ENCODE measurements around the gene TRPM2. TPM values are rescaled to one million over a fixed set of nuclear protein-coding genes. Genes with fewer than 3 reads are reported as not detected.

Gene TRPM2
- total RNA-seq, 1 experiment from 2014 or later, result not detected

DNA sequence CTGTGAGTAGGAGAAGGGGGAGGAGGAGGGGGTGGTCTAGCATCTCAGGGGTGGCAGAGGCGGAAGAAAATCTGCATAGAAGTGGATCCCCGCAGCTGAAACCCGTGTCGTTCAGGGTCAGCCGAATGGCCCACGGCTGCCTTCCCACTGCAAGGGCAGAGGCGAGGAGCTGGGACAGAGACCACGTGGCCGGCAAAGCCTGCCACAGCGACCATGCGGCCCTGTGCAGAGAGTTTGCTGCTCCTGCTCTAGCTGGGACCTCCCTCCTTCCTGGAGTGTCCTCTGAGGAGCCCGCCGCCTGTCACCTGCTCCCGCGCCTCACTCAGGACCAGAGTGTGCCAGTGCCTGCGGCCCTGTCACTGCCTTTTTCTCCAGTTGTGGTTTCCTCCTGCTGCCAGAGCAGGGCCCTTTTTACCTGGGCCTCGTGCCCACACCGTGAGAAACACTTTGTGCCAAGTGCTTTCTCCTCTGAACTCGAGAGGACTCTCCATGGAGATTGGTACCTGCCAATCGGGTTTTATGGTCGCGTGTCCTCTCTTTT is 5.4 kb upstream of the TRPM2 start:
- no peaks in the 10 kb centered on the region for H4K20me1 ChIP-seq (ENCODE audit: insufficient read depth)
- H3K4me1 ChIP-seq (replicated peaks; ENCODE audit: insufficient read depth), result no peaks in the 10 kb centered on the region
- H3K9me3 ChIP-seq (ENCODE audit: insufficient read depth, low read depth), result no peaks in the 10 kb centered on the region
- no peak overlapping the region for H3K4me3 ChIP-seq
- no peaks in the 10 kb centered on the region for H3F3A ChIP-seq (ENCODE audit: insufficient read depth, low read depth)
- H3K36me3 ChIP-seq (ENCODE audit: low read depth), result no peaks in the 10 kb centered on the region
- no peaks in the 10 kb centered on the region for H3K9me2 ChIP-seq (ENCODE audit: insufficient read depth)
- H3K4me2 ChIP-seq, result no peak overlapping the region
- BruUV-seq (replicated peaks), result no TSS peak
- ChIA-PET CTCF (no interaction called here), POLR2A (ENCODE audit: unreplicated experiment) (no interaction called here)
- TF ChIP-seq, protein P1, sequence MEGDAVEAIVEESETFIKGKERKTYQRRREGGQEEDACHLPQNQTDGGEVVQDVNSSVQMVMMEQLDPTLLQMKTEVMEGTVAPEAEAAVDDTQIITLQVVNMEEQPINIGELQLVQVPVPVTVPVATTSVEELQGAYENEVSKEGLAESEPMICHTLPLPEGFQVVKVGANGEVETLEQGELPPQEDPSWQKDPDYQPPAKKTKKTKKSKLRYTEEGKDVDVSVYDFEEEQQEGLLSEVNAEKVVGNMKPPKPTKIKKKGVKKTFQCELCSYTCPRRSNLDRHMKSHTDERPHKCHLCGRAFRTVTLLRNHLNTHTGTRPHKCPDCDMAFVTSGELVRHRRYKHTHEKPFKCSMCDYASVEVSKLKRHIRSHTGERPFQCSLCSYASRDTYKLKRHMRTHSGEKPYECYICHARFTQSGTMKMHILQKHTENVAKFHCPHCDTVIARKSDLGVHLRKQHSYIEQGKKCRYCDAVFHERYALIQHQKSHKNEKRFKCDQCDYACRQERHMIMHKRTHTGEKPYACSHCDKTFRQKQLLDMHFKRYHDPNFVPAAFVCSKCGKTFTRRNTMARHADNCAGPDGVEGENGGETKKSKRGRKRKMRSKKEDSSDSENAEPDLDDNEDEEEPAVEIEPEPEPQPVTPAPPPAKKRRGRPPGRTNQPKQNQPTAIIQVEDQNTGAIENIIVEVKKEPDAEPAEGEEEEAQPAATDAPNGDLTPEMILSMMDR (conservative IDR thresholded peaks at IDR 0.05), result no peak
- TF ChIP-seq EZH2 (IDR thresholded peaks at IDR 0.05; ENCODE audit: low read depth), result no peak
- intact Hi-C loops (cut with micrococcal nuclease; ENCODE audit: unreplicated experiment), result no loop called here
- H3K27me3 ChIP-seq (ENCODE audit: insufficient read depth, low read depth), result peaks cover 13% of the 10 kb centered on the region
- H3K27ac ChIP-seq, result no peak overlapping the region
- H3K79me2 ChIP-seq (ENCODE audit: low read depth), result no peaks in the 10 kb centered on the region
- no peak for DNase-seq
- no peak overlapping the region for H2AFZ ChIP-seq

DNA sequence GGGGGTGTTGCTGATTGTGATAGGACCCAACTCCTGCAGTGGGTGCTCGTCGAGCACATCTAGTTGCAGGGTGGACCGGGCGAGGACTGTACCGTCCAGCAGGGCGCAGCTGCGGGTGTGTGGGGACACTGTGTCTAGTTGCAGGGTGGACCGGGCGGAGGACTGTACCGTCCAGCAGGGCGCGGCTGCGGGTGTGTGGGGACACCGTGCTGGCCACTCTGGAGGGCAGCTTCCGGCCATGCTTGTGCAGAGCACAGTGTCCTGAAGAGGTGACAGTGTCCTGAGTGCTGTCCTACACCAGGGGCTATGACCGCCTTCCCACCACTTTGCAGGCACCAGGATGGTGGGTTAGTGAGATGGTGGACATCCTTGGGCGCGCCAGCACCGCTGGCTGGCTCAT is 4.6 kb upstream of the TRPM2 start:
- BruUV-seq (replicated peaks), result no TSS peak
- Histone ChIP-seq H4K20me1 (ENCODE audit: insufficient read depth) (no peaks in the 10 kb centered on the region), H3K36me3 (ENCODE audit: low read depth) (no peaks in the 10 kb centered on the region), H3F3A (ENCODE audit: insufficient read depth, low read depth) (no peaks in the 10 kb centered on the region), H3K27me3 (ENCODE audit: insufficient read depth, low read depth) (peaks cover 13% of the 10 kb centered on the region), H3K4me3 (no peak overlapping the region), H3K27ac (no peak overlapping the region), H3K9me2 (ENCODE audit: insufficient read depth) (no peaks in the 10 kb centered on the region), H3K79me2 (ENCODE audit: low read depth) (no peaks in the 10 kb centered on the region), H3K9me3 (ENCODE audit: insufficient read depth, low read depth) (no peaks in the 10 kb centered on the region), H3K4me1 (replicated peaks; ENCODE audit: insufficient read depth) (no peaks in the 10 kb centered on the region), H2AFZ (no peak overlapping the region), H3K4me2 (no peak overlapping the region)
- intact Hi-C loops (cut with micrococcal nuclease; ENCODE audit: unreplicated experiment), result no loop called here
- TF ChIP-seq, protein P1 (conservative IDR thresholded peaks at IDR 0.05), result no peak
- TF ChIP-seq EZH2 (IDR thresholded peaks at IDR 0.05; ENCODE audit: low read depth), result no peak
- POLR2A ChIA-PET (ENCODE audit: unreplicated experiment), result no interaction called here
- CTCF ChIA-PET, result no interaction called here
- DNase-seq, result no peak

DNA sequence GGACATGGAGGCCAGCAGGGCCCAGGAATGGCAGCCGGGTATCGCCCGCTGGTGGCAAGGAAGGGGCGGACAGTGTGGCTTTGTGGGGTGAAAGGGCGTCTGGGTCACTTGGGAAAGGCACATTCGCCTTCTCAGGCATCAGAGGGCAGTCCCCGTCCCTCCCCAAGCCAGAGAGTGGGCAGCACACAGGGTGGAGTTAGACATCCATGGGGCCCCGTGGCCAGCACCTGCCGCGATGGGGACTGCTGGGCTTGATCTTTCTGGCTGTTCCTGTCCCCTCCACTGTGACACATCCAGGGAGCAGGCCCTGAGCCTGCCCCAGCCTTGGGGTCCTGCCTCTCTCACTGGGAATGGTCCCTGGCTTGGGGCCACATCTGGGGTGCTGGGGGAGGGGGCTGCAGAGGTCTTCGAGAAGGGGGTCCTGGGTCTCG is 4.0 kb upstream of the TRPM2 start:
- TF ChIP-seq EZH2 (IDR thresholded peaks at IDR 0.05; ENCODE audit: low read depth), result no peak
- TF ChIP-seq, protein P1 (conservative IDR thresholded peaks at IDR 0.05), result no peak
- Histone ChIP-seq H3K9me3 (ENCODE audit: insufficient read depth, low read depth) (no peaks in the 10 kb centered on the region), H3K27ac (no peak overlapping the region), H3K4me3 (no peak overlapping the region), H4K20me1 (ENCODE audit: insufficient read depth) (no peaks in the 10 kb centered on the region), H3K79me2 (ENCODE audit: low read depth) (no peaks in the 10 kb centered on the region), H3K4me1 (replicated peaks; ENCODE audit: insufficient read depth) (no peaks in the 10 kb centered on the region), H3K9me2 (ENCODE audit: insufficient read depth) (no peaks in the 10 kb centered on the region), H3F3A (ENCODE audit: insufficient read depth, low read depth) (no peaks in the 10 kb centered on the region), H3K27me3 (ENCODE audit: insufficient read depth, low read depth) (peaks cover 18% of the 10 kb centered on the region), H2AFZ (no peak overlapping the region), H3K4me2 (no peak overlapping the region), H3K36me3 (ENCODE audit: low read depth) (no peaks in the 10 kb centered on the region)
- intact Hi-C loops (cut with micrococcal nuclease; ENCODE audit: unreplicated experiment), result no loop called here
- no TSS peak for BruUV-seq (replicated peaks)
- ChIA-PET POLR2A (ENCODE audit: unreplicated experiment) (no interaction called here), CTCF (no interaction called here)
- DNase-seq, result no peak
